HG03175 (cell line): ENCODE data around the gene ABCD3.
"Not testable (repeated sequence)": the region's sequence is repeated elsewhere in the genome, so short reads cannot be mapped to it uniquely, and the experiment has no call there.

Source experiments
- ATAC-seq: cut with Tn5 transposase; IDR thresholded peaks from one replicate; pipeline ENCODE4 v1.9.1; 2021; ENCODE audit warnings: mild to moderate bottlenecking, moderate library complexity; ENCODE audit not compliant: unreplicated experiment

The ABCD3 gene

GRCh38 chr1:94544706-94545490 is 126.7 kb downstream of the ABCD3 start:
- ATAC-seq: no peak

- ATAC-seq: no peak
Measured at GRCh38 chr1:94549706-94550105, 131.5 kb downstream of the ABCD3 start.

DNA sequence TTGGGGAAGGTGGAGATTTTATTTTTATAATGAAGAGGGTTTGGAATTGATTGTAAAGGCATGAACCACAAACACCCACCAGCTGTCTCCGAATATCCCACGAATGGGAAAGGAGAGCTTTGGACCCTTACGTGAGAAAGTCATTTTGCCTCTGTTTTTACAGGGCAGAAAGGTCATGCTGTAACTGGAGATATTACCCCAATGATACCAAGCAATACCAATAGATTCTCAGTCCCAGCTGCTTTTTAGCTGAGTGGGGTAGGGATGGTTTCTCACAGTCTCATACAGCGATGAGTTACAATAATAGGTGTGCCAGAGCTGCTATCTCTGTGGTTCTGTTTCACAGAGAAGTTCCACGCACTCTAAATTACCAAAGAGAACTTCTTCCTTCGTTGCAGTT is 132.2 kb downstream of the ABCD3 start:
- no peak for ATAC-seq

DNA sequence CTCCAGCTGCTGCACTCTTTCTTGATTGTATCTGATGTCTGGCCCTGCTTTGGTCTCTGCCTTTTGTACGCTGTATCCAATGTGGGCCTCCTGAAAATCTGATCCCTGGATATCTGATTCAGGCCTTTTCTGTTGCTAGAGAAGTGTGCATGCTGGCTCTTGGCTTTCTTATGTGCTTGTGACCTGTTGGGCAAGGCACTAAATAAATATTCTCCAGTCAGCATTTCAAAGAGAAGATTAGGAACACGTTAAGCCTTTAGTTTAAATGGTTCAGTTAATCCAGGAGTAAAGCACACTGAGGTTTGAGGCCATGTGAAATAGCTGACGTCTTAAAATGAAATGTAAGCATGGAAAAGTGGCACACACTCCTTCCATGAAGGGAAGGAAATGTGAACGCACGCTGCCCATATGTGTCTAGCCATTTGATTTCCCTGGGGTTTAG is 132.6 kb downstream of the ABCD3 start:
- ATAC-seq: no peak

GRCh38 chr1:94551449-94551848 is 133.3 kb downstream of the ABCD3 start:
- ATAC-seq: no peak

- ATAC-seq: no peak
Measured at GRCh38 chr1:94552071-94552586, 133.9 kb downstream of the ABCD3 start.

DNA sequence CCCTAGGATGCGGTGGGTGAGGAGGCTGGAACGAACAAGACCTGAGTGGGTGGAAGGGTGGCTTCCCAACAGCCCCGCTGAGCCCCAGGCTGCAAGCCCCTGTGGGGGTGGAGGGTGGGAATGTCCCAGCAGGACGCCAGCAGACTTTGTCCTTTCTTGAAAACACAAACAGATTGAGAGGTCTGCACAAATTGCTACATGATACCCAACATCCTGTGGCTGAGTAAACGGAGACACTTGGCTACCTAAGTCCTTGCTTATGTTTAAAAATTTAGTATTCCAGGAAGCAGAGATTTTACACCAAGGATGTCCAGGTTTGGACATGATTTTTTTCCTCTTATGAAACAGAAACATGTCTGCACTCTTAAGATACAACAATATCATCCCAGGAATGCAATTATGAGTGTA is 135.1 kb downstream of the ABCD3 start:
- no peak for ATAC-seq

DNA sequence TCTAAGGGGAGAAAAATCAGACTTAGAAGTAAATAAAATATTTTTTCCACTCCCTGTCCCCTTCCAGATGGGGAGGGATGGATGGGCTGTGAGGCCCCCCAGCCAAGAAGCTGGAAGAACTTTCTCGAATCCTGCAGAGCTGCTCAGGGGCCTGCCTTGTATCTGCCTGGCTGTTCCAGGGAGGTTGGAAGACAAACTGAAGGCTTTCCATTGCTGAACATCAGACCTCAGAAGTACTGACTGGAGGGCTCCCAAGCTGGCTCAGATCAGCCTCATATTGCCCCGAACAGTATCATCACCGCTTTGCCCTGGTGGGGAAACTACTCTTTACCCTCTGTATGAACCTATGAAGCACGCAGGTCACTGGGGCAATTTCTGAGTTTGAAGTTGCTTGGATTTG is 135.7 kb downstream of the ABCD3 start:
- ATAC-seq: no peak

GRCh38 chr1:94554580-94554979 is 136.4 kb downstream of the ABCD3 start:
- no peak for ATAC-seq

GRCh38 chr1:94555091-94555490 is 136.9 kb downstream of the ABCD3 start:
- no peak for ATAC-seq

DNA sequence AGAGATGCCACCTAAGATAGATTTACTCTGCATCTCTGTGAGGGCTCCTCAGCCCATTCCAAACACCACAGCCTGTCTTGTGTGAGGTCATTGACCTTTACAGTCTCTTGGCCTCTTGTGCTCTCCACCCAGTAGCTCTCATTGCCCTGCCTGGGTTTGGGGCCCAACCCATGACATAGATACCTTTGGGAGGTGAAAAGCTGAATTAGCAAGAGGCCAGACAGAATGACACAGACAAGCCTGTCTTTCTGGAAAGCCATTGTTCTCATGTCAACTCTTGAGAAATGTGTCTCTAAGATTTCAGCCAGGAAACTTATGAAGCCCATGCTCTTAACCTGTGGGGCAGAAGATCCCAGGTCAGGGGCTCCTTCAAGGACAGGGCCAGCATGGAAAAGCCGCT is 141.7 kb downstream of the ABCD3 start:
- ATAC-seq: no peak

DNA sequence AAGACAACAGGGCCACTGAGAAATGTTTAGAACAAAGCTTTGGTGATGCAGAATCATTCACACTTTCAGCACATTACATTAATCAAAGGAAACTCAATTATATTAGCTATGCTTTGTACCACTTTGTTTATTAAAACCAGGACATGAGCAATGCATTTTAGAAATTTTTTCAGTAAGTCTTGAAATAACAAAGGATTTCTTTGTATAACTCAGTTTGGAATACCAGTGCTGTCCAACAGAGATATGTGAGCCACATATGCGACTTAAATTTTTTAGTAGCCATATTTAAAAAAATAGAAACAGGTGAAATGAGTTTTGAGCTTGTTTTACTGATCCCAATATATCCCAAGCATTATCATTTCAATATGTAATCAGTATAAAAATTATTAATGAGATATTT is 142.1 kb downstream of the ABCD3 start:
- ATAC-seq: no peak

DNA sequence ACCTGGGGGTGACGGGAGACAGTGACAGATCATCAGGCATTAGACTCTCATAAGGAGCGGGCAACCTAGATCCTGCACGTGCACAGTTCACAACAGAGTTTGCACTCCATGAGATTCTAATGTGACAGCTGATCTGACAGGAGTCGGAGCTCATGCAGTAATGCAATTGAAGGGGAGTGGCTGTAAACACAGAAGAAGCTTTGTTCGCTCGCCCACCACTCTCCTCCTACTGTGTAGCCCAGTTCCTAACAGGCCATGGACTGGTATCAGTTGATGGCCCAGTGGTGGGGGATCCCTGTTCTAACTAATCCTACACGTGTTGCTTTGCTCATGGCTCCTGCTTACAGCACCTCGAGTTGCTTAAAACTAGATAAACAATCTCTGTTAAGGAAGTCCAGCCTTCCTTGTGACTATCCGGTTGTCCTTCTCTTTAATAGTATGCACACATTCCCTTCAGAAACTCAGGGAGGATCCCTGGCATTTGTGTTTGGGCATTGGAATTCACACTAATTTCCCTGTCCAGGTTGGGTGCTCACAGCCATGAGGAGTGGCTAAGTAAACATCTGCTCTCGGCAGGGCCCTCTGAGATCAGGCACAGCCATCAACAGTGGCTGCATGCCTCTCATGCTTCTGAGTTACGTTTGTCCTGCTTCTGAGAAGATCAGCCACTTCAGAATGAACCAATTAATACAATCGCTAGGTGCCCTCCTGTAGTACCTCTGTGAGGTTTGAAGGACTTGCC is 144.5 kb downstream of the ABCD3 start:
- ATAC-seq: no peak

DNA sequence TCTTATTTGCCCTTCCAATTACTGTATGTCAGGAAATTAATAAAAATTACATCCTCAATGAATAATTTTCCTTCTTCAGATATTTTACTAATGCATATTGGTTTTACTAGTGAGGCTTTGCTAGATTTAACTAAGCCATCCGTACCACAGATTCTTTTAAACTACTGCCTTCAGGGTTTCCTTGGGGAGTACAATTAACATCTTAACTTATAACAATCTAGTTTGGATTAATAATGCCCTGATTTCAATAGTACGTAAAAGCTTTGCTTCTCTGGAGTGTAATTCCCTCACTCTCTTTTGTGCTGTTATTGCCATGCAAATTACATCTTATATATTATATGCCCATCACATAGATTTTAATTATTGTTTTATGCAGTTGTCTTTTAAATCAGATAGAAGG is 147.7 kb downstream of the ABCD3 start:
- no peak for ATAC-seq

GRCh38 chr1:94566436-94566835 is 148.2 kb downstream of the ABCD3 start:
- not testable (repeated sequence) for ATAC-seq

DNA sequence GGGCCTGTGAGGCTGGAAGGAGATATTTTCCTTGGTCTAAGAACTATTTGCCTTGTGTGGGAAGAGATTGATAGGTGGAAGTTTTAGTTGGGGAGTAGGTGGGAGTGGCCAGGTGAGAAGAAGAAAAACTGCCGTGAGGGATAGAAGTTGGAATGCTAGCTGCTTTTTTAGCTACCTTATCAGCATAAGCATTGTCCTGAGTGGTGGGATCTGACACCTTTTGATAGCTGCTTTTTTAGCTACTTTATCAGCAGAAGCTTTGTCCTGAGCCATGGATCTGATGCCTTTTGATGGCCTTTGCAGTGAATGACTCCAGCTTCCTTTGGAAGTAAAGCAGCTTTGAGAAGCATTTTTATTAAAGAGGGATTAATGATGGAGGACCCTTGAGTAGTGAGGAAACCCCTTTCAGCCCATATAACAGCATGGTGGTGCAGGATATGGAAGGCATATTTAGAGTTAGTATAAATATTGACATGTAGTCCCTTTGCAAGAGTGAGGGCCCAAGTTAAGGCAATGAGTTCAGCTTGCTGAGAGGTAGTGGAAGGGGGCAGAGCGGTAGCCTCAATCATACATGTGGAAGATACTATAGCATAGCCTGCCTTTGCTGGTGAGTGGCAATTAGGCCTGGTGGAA is 149.9 kb downstream of the ABCD3 start:
- not testable (repeated sequence) for ATAC-seq
